Measurements from ENCODE around the gene STK38L. TPM values are rescaled to one million over a fixed set of nuclear protein-coding genes. Genes with fewer than 3 reads are reported as not detected.

STK38L gene
- total and polyA plus RNA-seq, 7 donors = 3.7 to 21.2 (median 16.3) TPM

DNA sequence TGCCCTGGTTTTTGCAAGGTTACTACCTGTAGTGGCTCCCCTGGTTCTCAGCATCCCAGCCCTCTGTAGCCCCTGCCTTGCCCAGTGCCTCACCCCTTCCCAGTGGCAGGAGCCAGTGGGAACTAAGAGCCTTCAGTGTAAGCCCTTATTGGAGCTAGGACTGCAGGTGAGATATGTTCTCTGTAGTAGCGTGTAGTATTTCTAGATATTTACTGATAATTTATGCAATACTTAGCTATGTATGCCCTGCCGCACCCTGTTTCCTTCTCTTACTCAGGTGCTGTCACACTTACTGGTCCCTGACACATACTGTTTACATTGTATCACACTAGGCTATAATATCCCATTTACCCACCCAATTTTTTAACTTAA is 92.2 kb downstream of the STK38L start:
- TF ChIP-seq, protein P1, sequence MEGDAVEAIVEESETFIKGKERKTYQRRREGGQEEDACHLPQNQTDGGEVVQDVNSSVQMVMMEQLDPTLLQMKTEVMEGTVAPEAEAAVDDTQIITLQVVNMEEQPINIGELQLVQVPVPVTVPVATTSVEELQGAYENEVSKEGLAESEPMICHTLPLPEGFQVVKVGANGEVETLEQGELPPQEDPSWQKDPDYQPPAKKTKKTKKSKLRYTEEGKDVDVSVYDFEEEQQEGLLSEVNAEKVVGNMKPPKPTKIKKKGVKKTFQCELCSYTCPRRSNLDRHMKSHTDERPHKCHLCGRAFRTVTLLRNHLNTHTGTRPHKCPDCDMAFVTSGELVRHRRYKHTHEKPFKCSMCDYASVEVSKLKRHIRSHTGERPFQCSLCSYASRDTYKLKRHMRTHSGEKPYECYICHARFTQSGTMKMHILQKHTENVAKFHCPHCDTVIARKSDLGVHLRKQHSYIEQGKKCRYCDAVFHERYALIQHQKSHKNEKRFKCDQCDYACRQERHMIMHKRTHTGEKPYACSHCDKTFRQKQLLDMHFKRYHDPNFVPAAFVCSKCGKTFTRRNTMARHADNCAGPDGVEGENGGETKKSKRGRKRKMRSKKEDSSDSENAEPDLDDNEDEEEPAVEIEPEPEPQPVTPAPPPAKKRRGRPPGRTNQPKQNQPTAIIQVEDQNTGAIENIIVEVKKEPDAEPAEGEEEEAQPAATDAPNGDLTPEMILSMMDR (IDR thresholded peaks at IDR 0.05) = no peak
- DNase-seq (no peak), ATAC-seq (no peak)
- Histone ChIP-seq H3K9me3 (no peaks in the 10 kb centered on the region), H3K36me3 (ENCODE audit: insufficient read depth in 1 of 2, low read depth in 1 of 2) (no peaks in the 10 kb centered on the region), H3K4me3 (no peak overlapping the region), H3K27ac (no peak overlapping the region), H3K27me3 (ENCODE audit: insufficient read depth in 3 of 3, low read length in 2 of 3) (peaks cover 0 to 35% (median 14%) of the 10 kb centered on the region in 3 donors), H3K4me1 (peaks cover 4% of the 10 kb centered on the region)
- WGBS, 3 donors = 94 to 98% (median 94%) methylated on average over 2 of the region's 2 CpGs
- intact Hi-C loops (cut with DNase I) = no loop called here

DNA sequence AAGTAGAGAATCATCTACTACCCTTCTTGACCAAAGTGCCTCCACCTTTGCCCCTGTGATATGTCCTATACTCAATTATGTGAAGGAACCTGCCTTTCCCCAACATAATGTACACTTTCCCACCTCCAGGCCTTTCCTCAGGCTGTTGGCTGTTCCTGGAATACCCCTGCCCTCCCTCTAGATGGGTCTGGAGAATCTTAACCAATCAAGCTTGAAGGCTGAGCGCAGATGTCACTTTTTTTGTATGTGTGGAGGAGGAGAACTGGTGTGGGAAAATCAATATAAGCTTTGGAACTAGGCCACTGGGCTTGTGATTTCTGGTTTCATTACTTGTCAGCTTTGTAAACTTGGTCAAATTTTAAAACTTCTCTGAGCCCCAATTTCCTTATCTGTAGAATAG is 93.3 kb downstream of the STK38L start:
- intact Hi-C loops (cut with DNase I) = no loop called here
- H3K4me3 ChIP-seq = no peak overlapping the region
- H3K27ac ChIP-seq = no peak overlapping the region
- H3K36me3 ChIP-seq (ENCODE audit: insufficient read depth in 1 of 2, low read depth in 1 of 2) = no peaks in the 10 kb centered on the region
- DNase-seq (no peak), ATAC-seq (no peak)
- H3K4me1 ChIP-seq = peaks cover 2% of the 10 kb centered on the region
- TF ChIP-seq, protein P1 (IDR thresholded peaks at IDR 0.05) = no peak
- peaks cover 0 to 23% (median 9%) of the 10 kb centered on the region in 3 donors for H3K27me3 ChIP-seq (ENCODE audit: insufficient read depth in 3 of 3, low read length in 2 of 3)
- 97 to 100% (median 97%) methylated on average over 1 of the region's 1 CpG for WGBS, 3 donors
- H3K9me3 ChIP-seq = no peaks in the 10 kb centered on the region

DNA sequence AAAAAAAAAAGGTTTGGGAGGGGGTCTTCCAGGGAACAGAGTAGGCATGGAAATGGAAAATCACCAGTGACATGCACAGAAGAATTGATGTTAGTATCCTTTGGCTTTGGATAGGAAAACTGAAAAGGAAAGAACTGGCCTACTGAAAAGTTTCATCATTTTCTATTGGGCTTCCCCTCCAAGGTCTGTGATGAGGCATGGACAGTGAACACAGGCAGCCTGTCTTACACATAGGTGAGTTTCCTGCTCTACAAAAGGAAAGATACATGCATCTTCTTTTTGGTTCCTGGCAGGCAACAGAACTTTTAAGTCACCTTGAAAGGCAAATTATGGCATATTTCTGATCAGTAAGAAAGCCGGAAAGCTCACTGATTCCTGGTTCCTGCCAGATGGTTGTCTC is 94.4 kb downstream of the STK38L start:
- whole genome bisulfite sequencing, 3 donors = 79 to 91% (median 84%) methylated on average over 1 of the region's 1 CpG

DNA sequence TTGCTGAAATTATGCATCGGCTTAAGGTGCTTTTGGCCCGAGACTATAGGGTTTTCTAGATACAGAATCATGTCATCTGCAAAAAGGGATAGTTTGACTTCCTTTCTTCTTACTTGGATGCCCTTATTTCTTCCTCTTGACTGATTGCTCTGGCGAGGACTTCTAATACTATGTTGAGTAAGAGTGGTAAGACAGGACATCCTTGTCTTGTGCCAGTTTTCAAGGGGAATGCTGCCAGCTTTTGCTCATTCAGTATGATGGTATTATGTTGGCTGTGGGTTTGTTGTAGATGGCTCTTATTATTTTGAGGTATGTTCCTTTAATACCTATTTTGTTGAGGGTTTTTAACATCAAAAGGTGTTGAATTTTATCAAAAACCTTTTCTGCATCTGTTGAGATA is 96.9 kb downstream of the STK38L start:
- no peak overlapping the region for H3K27ac ChIP-seq
- no peaks in the 10 kb centered on the region for H3K27me3 ChIP-seq (ENCODE audit: insufficient read depth in 3 of 3, low read length in 2 of 3)
- ATAC-seq (no peak), DNase-seq (no peak)
- H3K4me3 ChIP-seq = no peak overlapping the region
- no peaks in the 10 kb centered on the region for H3K36me3 ChIP-seq (ENCODE audit: insufficient read depth in 1 of 2, low read depth in 1 of 2)
- H3K4me1 ChIP-seq = no peaks in the 10 kb centered on the region
- H3K9me3 ChIP-seq = no peaks in the 10 kb centered on the region
- TF ChIP-seq, protein P1 (IDR thresholded peaks at IDR 0.05) = no peak
- intact Hi-C loops (cut with DNase I) = no loop called here
- WGBS, 3 donors = 89 to 92% (median 90%) methylated on average over 3 of the region's 3 CpGs

More for the DNA sequence above, 94.4 kb downstream of the STK38L start:
- Histone ChIP-seq H3K27me3 (ENCODE audit: insufficient read depth in 3 of 3, low read length in 2 of 3) (peaks cover 0 to 14% (median 3%) of the 10 kb centered on the region in 3 donors), H3K4me1 (no peaks in the 10 kb centered on the region), H3K27ac (no peak overlapping the region), H3K9me3 (no peaks in the 10 kb centered on the region), H3K36me3 (ENCODE audit: insufficient read depth in 1 of 2, low read depth in 1 of 2) (no peaks in the 10 kb centered on the region), H3K4me3 (no peak overlapping the region)
- ATAC-seq = no peak
- DNase-seq = no peak
- TF ChIP-seq, protein P1 (IDR thresholded peaks at IDR 0.05) = no peak
- intact Hi-C loops (cut with DNase I) = no loop called here

DNA sequence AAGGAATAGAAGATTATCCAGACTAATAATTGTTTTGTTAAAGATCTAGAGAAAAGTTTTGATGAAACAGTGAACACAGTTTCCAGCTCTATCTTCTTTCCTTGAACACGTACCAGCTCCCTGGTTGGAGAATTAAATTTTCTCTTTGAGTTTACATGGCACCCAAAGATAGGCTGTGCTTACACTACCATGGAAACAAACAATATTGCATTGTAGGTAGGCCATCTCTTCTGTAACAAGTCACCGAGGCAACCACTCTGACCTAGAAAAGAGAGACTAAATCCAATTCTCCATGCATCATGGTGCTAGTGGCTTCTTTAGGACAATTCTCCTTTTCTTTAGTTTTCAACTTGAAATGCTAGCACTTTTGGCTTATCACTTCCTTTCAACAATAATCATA is 98.5 kb downstream of the STK38L start:
- Histone ChIP-seq H3K36me3 (ENCODE audit: insufficient read depth in 1 of 2, low read depth in 1 of 2) (no peaks in the 10 kb centered on the region), H3K9me3 (no peaks in the 10 kb centered on the region), H3K27ac (no peak overlapping the region), H3K4me3 (no peak overlapping the region), H3K27me3 (ENCODE audit: insufficient read depth in 3 of 3, low read length in 2 of 3) (no peaks in the 10 kb centered on the region), H3K4me1 (no peaks in the 10 kb centered on the region)
- ATAC-seq (no peak), DNase-seq (no peak)
- TF ChIP-seq, protein P1 (IDR thresholded peaks at IDR 0.05) = no peak
- WGBS, 3 donors = 80 to 86% (median 85%) methylated on average over 2 of the region's 2 CpGs
- intact Hi-C loops (cut with DNase I) = no loop called here
